Keratinocyte (primary cell): ENCODE data around the gene RAB23. TPM values are rescaled to one million over a fixed set of nuclear protein-coding genes. Genes with fewer than 3 reads are reported as not detected.

Experiments used
- DNase-seq: peaks from one replicate; pipeline ENCODE4 v3.0.0-alpha.2; 2011; ENCODE audit warnings: low read depth, missing footprints, low spot score
- FAIRE-seq: peaks from 2 replicates; lab custom pipeline; 2011; peaks lifted over from hg19 to GRCh38; lab: Jason Lieb, UNC
- H2AFZ ChIP-seq: 2 replicates; pipeline ENCODE4 v1.6.0; 2012; ENCODE audit warnings: low read length, control low read depth, inconsistent platforms; ENCODE audit not compliant: control insufficient read depth
- H3K27ac ChIP-seq: 2 replicates; pipeline ENCODE4 v1.5.1; 2011; ENCODE audit warnings: low read length; ENCODE audit not compliant: control insufficient read depth, insufficient read depth
- H3K27me3 ChIP-seq: 3 replicates; pipeline ENCODE4 v1.6.0; 2011; ENCODE audit warnings: low read length; ENCODE audit not compliant: control insufficient read depth, insufficient read depth; ENCODE audit errors: extremely low read depth
- H3K36me3 ChIP-seq, 2 experiments: 2 replicates in 1 of 2; 3 replicates in 1 of 2; pipeline ENCODE4 v1.5.1; 2011; ENCODE audit warnings: low read length in 2 of 2, mild to moderate bottlenecking in 1 of 2; ENCODE audit not compliant: control insufficient read depth in 2 of 2, insufficient read depth in 2 of 2; ENCODE audit errors: extremely low read depth in 1 of 2
- H3K4me1 ChIP-seq: 3 replicates; pipeline ENCODE4 v1.5.1; 2011; ENCODE audit warnings: low read length; ENCODE audit not compliant: control insufficient read depth, insufficient read depth; ENCODE audit errors: extremely low read depth
- H3K4me2 ChIP-seq: 3 replicates; pipeline ENCODE4 v1.6.0; 2011; ENCODE audit warnings: low read depth, low read length; ENCODE audit not compliant: control insufficient read depth, insufficient read depth; ENCODE audit errors: extremely low read depth
- H3K4me3 ChIP-seq, 3 experiments: fragments of 200-600 bp in 1 of 3; sonication (generic) in 1 of 3; 2 replicates in 2 of 3; 3 replicates in 1 of 3; pipeline ENCODE4 v1.5.1; 2011 to 2016; ENCODE audit warnings: low read length in 3 of 3, mild to moderate bottlenecking in 3 of 3, control low read depth in 2 of 3, inconsistent platforms in 1 of 3, low read depth in 1 of 3, mixed read lengths in 1 of 3, mixed run types in 1 of 3, moderate library complexity in 1 of 3; ENCODE audit not compliant: control insufficient read depth in 2 of 3, insufficient read depth in 2 of 3; ENCODE audit errors: extremely low read depth in 1 of 3
- H3K79me2 ChIP-seq: 2 replicates; pipeline ENCODE4 v1.6.0; 2012; ENCODE audit warnings: low read length; ENCODE audit not compliant: control insufficient read depth, insufficient read depth
- H3K9ac ChIP-seq: 3 replicates; pipeline ENCODE4 v1.6.0; 2011; ENCODE audit warnings: low read length; ENCODE audit not compliant: control insufficient read depth, insufficient read depth; ENCODE audit errors: extremely low read depth
- H3K9me1 ChIP-seq: 3 replicates; pipeline ENCODE4 v1.6.0; 2011; ENCODE audit warnings: low read length; ENCODE audit not compliant: control insufficient read depth, insufficient read depth; ENCODE audit errors: extremely low read depth
- H3K9me3 ChIP-seq: 2 replicates; pipeline ENCODE4 v1.5.1; 2012; ENCODE audit warnings: low read depth, low read length; ENCODE audit not compliant: control insufficient read depth
- H4K20me1 ChIP-seq: 3 replicates; pipeline ENCODE4 v1.6.0; 2011; ENCODE audit warnings: low read length; ENCODE audit not compliant: control insufficient read depth, insufficient read depth; ENCODE audit errors: extremely low read depth
- CTCF ChIP-seq, 3 experiments: IDR thresholded peaks in 1 of 3; conservative IDR thresholded peaks in 1 of 3; optimal IDR thresholded peaks in 1 of 3; 2 replicates in 2 of 3; 3 replicates in 1 of 3; pipeline versions ENCODE3 to v1.5.1; 2011; ENCODE audit warnings: low read length in 3 of 3, mild to moderate bottlenecking in 3 of 3, moderate library complexity in 2 of 3, control low read depth in 1 of 3, inconsistent platforms in 1 of 3; ENCODE audit not compliant: insufficient read depth in 2 of 3; ENCODE audit errors: extremely low read depth in 1 of 3
- EZH2 ChIP-seq: IDR thresholded peaks from one replicate; pipeline ENCODE4 v1.6.1; 2012; ENCODE audit warnings: inconsistent platforms, mild to moderate bottlenecking, low read length, moderate library complexity
- dilution Hi-C: fragments of 300-500 bp; cut with MboI; formaldehyde crosslinking; loops from one replicate; pipeline ENCODE4 v1.7.0; 2020; ENCODE audit warnings: low sequenced_read_pairs; ENCODE audit not compliant: extremely low pct_ligation_motif_present
- polyA plus RNA-seq, 5 experiments: library from polyadenylated mRNA; depleted of rRNA in 3 of 5; stranded (reverse) in 3 of 5; stranded (forward) in 1 of 5; unstranded in 1 of 5; fragments of >200 nt; gene quantifications; 1 replicate in 1 of 5; 2 replicates in 3 of 5; 3 replicates in 1 of 5; pipeline versions ENCODE4 v1.2.1 to v1.2.3, GENCODE V29; 2011 to 2012; ENCODE audit warnings: missing spikeins in 2 of 5, low read depth in 1 of 5, low replicate concordance in 1 of 5

The RAB23 gene
- polyA plus RNA-seq, 1 donor (not counting 4 experiments of a cell fraction or from before 2014, with no cell fraction given): 14.6 TPM

GRCh38 chr6:57209030-57209429 is 13.1 kb downstream of the RAB23 start:
- no peak overlapping the region for H3K4me3 ChIP-seq
- H3K27ac ChIP-seq: no peak overlapping the region
- no peaks in the 10 kb centered on the region for H3K9me1 ChIP-seq
- no peaks in the 10 kb centered on the region for H3K9me3 ChIP-seq
- H3K4me2 ChIP-seq: no peak overlapping the region
- dilution Hi-C loops: no loop called here
- FAIRE-seq (no peak), DNase-seq (no peak)
- H2AFZ ChIP-seq: no peak overlapping the region
- H3K27me3 ChIP-seq: no peaks in the 10 kb centered on the region
- H3K4me1 ChIP-seq: no peaks in the 10 kb centered on the region
- no peak overlapping the region for H3K9ac ChIP-seq
- H4K20me1 ChIP-seq: no peaks in the 10 kb centered on the region
- no peak for TF ChIP-seq EZH2
- no peak for TF ChIP-seq CTCF (optimal IDR thresholded peaks at IDR 0.05 in 1 of 3, IDR thresholded peaks at IDR 0.05 in 1 of 3, conservative IDR thresholded peaks at IDR 0.05 in 1 of 3; ENCODE audit: extremely low read depth in 1 of 3, insufficient read depth in 2 of 3, low read length in 3 of 3)
- peaks cover 17% of the 10 kb centered on the region for H3K79me2 ChIP-seq
- no peaks in the 10 kb centered on the region for H3K36me3 ChIP-seq

- Histone ChIP-seq H3K4me1 (no peaks in the 10 kb centered on the region), H3K27ac (no peak overlapping the region), H3K4me2 (no peak overlapping the region), H3K9me3 (no peaks in the 10 kb centered on the region), H3K9ac (no peak overlapping the region), H4K20me1 (no peaks in the 10 kb centered on the region), H2AFZ (no peak overlapping the region), H3K9me1 (no peaks in the 10 kb centered on the region), H3K4me3 (no peak overlapping the region), H3K36me3 (no peaks in the 10 kb centered on the region), H3K79me2 (peaks cover 7% of the 10 kb centered on the region), H3K27me3 (no peaks in the 10 kb centered on the region)
- dilution Hi-C loops: no loop called here
- DNase-seq (no peak), FAIRE-seq (no peak)
- no peak for TF ChIP-seq EZH2
- TF ChIP-seq CTCF (optimal IDR thresholded peaks at IDR 0.05 in 1 of 3, IDR thresholded peaks at IDR 0.05 in 1 of 3, conservative IDR thresholded peaks at IDR 0.05 in 1 of 3; ENCODE audit: extremely low read depth in 1 of 3, insufficient read depth in 2 of 3, low read length in 3 of 3): no peak
Observed at GRCh38 chr6:57207872-57208271, 14.2 kb downstream of the RAB23 start.
